Measurements from ENCODE around the gene SPIN2B. TPM values are rescaled to one million over a fixed set of nuclear protein-coding genes. Genes with fewer than 3 reads are reported as not detected.

Gene SPIN2B
- total and polyA plus RNA-seq, 2 of the 8 experiments (the other 6 are each of a cell fraction or from before 2014, with no cell fraction given), result 7.4 to 12.8 TPM

DNA sequence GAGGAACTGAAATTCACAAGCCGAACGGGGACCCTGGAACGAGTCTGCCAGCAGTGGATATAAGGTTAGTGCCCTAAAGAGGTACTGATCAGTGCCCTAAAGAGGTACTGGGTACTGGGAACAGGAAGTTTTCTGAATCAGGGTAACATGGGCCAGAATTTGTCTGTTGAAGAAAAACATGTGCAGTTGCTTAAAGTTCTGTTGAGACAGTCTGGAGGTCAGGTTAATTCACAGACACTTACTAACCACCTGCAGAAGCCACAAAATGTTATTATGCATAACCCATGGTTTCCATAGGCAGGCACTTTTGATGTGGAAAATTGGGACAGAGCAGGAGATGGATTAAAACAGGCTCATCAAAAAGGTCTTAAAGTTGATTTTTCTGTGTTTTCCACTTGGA, 17.9 kb downstream of the SPIN2B start:
- Histone ChIP-seq H4K8ac (ENCODE audit: extremely low read depth, insufficient read depth, low read length) (no peak overlapping the region), H3K4me2 (ENCODE audit: insufficient read depth in 1 of 2, low read depth in 2 of 2, low read length in 2 of 2) (no peak overlapping the region), H3K18ac (ENCODE audit: extremely low read depth, low read length) (no peak overlapping the region), H3K4me1 (replicated peaks in 1 of 4; ENCODE audit: control insufficient read depth in 3 of 4, insufficient read depth in 4 of 4, low read length in 3 of 4) (0 out of 7 replicates have a peak, but pooled peaks cover 0 to 2% (median 0%) of the 10 kb centered on the region in 4 experiments), H3K9me3 (ENCODE audit: insufficient read depth in 2 of 2, low read depth in 1 of 2, low read length in 1 of 2) (no peaks in the 10 kb centered on the region), H2BK12ac (ENCODE audit: low read depth, low read length) (no peak overlapping the region), H3K9ac (replicated peaks in 1 of 4; ENCODE audit: extremely low read depth in 1 of 4, low read depth in 3 of 4, low read length in 3 of 4) (no peak overlapping the region), H3K27me3 (replicated peaks in 1 of 4; ENCODE audit: control insufficient read depth in 3 of 4, extremely low read depth in 1 of 4, insufficient read depth in 3 of 4, low read length in 3 of 4) (no peaks in the 10 kb centered on the region), H2AFZ (ENCODE audit: low read length) (no peak overlapping the region), H4K5ac (ENCODE audit: insufficient read length, low read depth, low read length) (no peak overlapping the region), H3K36me3 (ENCODE audit: control insufficient read depth in 2 of 4, insufficient read depth in 4 of 4, low read length in 3 of 4) (peaks cover 0 to 3% (median 0%) of the 10 kb centered on the region in 4 experiments; a peak in 2 of 8 replicates), H2AK5ac (ENCODE audit: low read depth, low read length) (no peak overlapping the region), H3K23ac (ENCODE audit: insufficient read length) (no peak overlapping the region), H3K27ac (ENCODE audit: low read depth, low read length) (no peak overlapping the region), H2BK5ac (ENCODE audit: low read depth, low read length) (no peak overlapping the region), H2BK120ac (replicated peaks; ENCODE audit: low read depth, low read length) (no peak overlapping the region), H4K20me1 (replicated peaks in 1 of 2; ENCODE audit: control insufficient read depth in 1 of 2, insufficient read depth in 2 of 2, low read length in 2 of 2) (no peaks in the 10 kb centered on the region), H3K79me1 (ENCODE audit: low read depth, low read length) (no peaks in the 10 kb centered on the region), H3K4me3 (ENCODE audit: extremely low read depth in 1 of 4, insufficient read depth in 2 of 4, low read depth in 3 of 4, low read length in 4 of 4) (no peak overlapping the region), H3K4ac (replicated peaks; ENCODE audit: insufficient read length, low read depth, low read length) (no peak overlapping the region), H3K79me2 (ENCODE audit: control insufficient read depth in 1 of 2, insufficient read depth in 2 of 2, low read length in 2 of 2) (no peaks in the 10 kb centered on the region), H2BK20ac (ENCODE audit: low read length) (no peak overlapping the region), H2BK15ac (ENCODE audit: low read length) (no peak overlapping the region), H3K14ac (ENCODE audit: insufficient read length) (no peak overlapping the region), H4K91ac (replicated peaks; ENCODE audit: insufficient read length, low read length) (no peak overlapping the region), H3K56ac (replicated peaks; ENCODE audit: insufficient read length, low read depth, low read length) (no peak overlapping the region), H3K23me2 (ENCODE audit: low read depth, low read length) (no peaks in the 10 kb centered on the region)
- CTCF ChIA-PET (ENCODE audit: partially characterized antibody), result no interaction called here
- FAIRE-seq, result no peak
- POLR2A ChIA-PET (ENCODE audit: partially characterized antibody), result interaction anchor here (1.3 kb wide), 1 partner anchor 18 kb away, joined by 3 read pairs; the partner anchor contains the start of gene SPIN2B
- no peak for DNase-seq (ENCODE audit: low read depth in 1 of 2, low spot score in 2 of 2)
- no CpG with 5 or more reads among the region's 3 CpGs for WGBS, 2 experiments (ENCODE audit: extremely low coverage in 1 of 2, insufficient coverage in 1 of 2, insufficient read length in 1 of 2, insufficient replicate concordance in 2 of 2, low coverage in 1 of 2, low lambda C conversion rate in 2 of 2, missing lambda C conversion rate in 1 of 2)
- no peak for TF ChIP-seq JUN (IDR thresholded peaks at IDR 0.05; ENCODE audit: low read depth, low read length)
- no peak for TF ChIP-seq SIX5 (IDR thresholded peaks at IDR 0.05; ENCODE audit: low read depth, low read length)
- no peak for TF ChIP-seq POLR2AphosphoS5 (IDR thresholded peaks at IDR 0.05; ENCODE audit: low read depth, low read length)
- TF ChIP-seq SAP30 (IDR thresholded peaks at IDR 0.05; ENCODE audit: insufficient read depth, insufficient replicate concordance, low read length), result no peak
- no peak for TF ChIP-seq HDAC6 (IDR thresholded peaks at IDR 0.05; ENCODE audit: low read depth, low read length)
- TF ChIP-seq, protein P1, sequence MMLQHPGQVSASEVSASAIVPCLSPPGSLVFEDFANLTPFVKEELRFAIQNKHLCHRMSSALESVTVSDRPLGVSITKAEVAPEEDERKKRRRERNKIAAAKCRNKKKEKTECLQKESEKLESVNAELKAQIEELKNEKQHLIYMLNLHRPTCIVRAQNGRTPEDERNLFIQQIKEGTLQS (IDR thresholded peaks at IDR 0.05; ENCODE audit: insufficient read depth, low read depth, low read length), result no peak
- TF ChIP-seq CREB1 (IDR thresholded peaks at IDR 0.05), result no peak
- no peak for TF ChIP-seq KDM5A (IDR thresholded peaks at IDR 0.05; ENCODE audit: low read length)
- TF ChIP-seq KDM4A (IDR thresholded peaks at IDR 0.05; ENCODE audit: low read depth, low read length, severe bottlenecking), result no peak
- no peak for TF ChIP-seq CBX5 (IDR thresholded peaks at IDR 0.05; ENCODE audit: low read depth, low read length)
- TF ChIP-seq CHD1 (IDR thresholded peaks at IDR 0.05; ENCODE audit: low read depth, low read length), result no peak
- no peak for TF ChIP-seq SP4 (IDR thresholded peaks at IDR 0.05; ENCODE audit: low read length)
- no peak for TF ChIP-seq POU5F1 (IDR thresholded peaks at IDR 0.05; ENCODE audit: low read depth, low read length)
- TF ChIP-seq, protein P2, sequence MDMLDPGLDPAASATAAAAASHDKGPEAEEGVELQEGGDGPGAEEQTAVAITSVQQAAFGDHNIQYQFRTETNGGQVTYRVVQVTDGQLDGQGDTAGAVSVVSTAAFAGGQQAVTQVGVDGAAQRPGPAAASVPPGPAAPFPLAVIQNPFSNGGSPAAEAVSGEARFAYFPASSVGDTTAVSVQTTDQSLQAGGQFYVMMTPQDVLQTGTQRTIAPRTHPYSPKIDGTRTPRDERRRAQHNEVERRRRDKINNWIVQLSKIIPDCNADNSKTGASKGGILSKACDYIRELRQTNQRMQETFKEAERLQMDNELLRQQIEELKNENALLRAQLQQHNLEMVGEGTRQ (IDR thresholded peaks at IDR 0.05; ENCODE audit: low read length), result no peak
